HEK293 (cell line): ENCODE results near the gene DOCK8.

ENCODE experiments used
- CTCF ChIA-PET: fragments of 350-600 bp; formaldehyde crosslinking; extraction: SDS; loops from one replicate; lab custom pipeline; 2021; ENCODE audit warnings: antibody characterized with exemption; lab: Yijun Ruan, JAX
- POLR2A ChIA-PET: fragments of 300-600 bp; formaldehyde crosslinking; extraction: SDS; loops from one replicate; lab custom pipeline; 2020; ENCODE audit warnings: antibody characterized with exemption, inconsistent platforms; lab: Yijun Ruan, JAX
- H3K27ac ChIP-seq: fragments of 200-500 bp; sonication (Bioruptor generic); 2 replicates; pipeline ENCODE4 v1.5.1; 2014; ENCODE audit warnings: low read depth, low read length, control low read depth, inconsistent platforms; ENCODE audit errors: extremely low read depth
- H3K36me3 ChIP-seq, 2 experiments: fragments of 200-500 bp in 1 of 2; sonication (Bioruptor generic) in 1 of 2; 1 replicate in 1 of 2; 2 replicates in 1 of 2; pipeline ENCODE4 v1.5.1; 2014 to 2017; ENCODE audit warnings: inconsistent platforms in 2 of 2, low read length in 2 of 2; ENCODE audit not compliant: control insufficient read depth in 2 of 2, insufficient read depth in 1 of 2
- H3K4me1 ChIP-seq: fragments of 200-500 bp; sonication (Bioruptor generic); 2 replicates; pipeline ENCODE4 v1.5.1; 2014; ENCODE audit warnings: mild to moderate bottlenecking, low read length, inconsistent platforms; ENCODE audit not compliant: control insufficient read depth, insufficient read depth
- H3K4me3 ChIP-seq: 2 replicates; pipeline ENCODE4 v1.5.1; 2011; ENCODE audit warnings: low read depth, mild to moderate bottlenecking, control low read depth, low read length, moderate library complexity
- H3K9me3 ChIP-seq: fragments of 200-500 bp; sonication (Bioruptor generic); 2 replicates; pipeline ENCODE4 v1.5.1; 2014; ENCODE audit warnings: low read depth, low read length, inconsistent platforms; ENCODE audit not compliant: control insufficient read depth, insufficient read depth
- AEBP2 ChIP-seq: fragments of 450-650 bp; formaldehyde crosslinking; IDR thresholded peaks from 2 replicates; pipeline ENCODE4 v1.5.1; 2016; ENCODE audit warnings: missing biosample characterization, missing genetic modification characterization, borderline replicate concordance
- BCL6B ChIP-seq: fragments of 450-650 bp; formaldehyde crosslinking; IDR thresholded peaks from 2 replicates; pipeline ENCODE4 v1.5.1; 2017; ENCODE audit warnings: missing biosample characterization, missing genetic modification characterization
- FEZF1 ChIP-seq: fragments of 450-650 bp; formaldehyde crosslinking; IDR thresholded peaks from 2 replicates; pipeline ENCODE4 v1.5.1; 2016; ENCODE audit warnings: missing biosample characterization, missing genetic modification characterization
- INSM2 ChIP-seq: fragments of 450-650 bp; formaldehyde crosslinking; IDR thresholded peaks from 2 replicates; pipeline ENCODE4 v1.5.1; 2016; ENCODE audit warnings: missing biosample characterization, missing genetic modification characterization
- KLF7 ChIP-seq: fragments of 450-650 bp; formaldehyde crosslinking; IDR thresholded peaks from 2 replicates; pipeline ENCODE4 v1.5.1; 2016; ENCODE audit warnings: missing biosample characterization, missing genetic modification characterization, borderline replicate concordance
- MEIS1 ChIP-seq: sonication (generic); formaldehyde crosslinking; IDR thresholded peaks from 2 replicates; pipeline ENCODE4 v1.8.1; 2022; ENCODE audit warnings: missing genetic modification reagents, mild to moderate bottlenecking, borderline replicate concordance
- OSR2 ChIP-seq: fragments of 450-650 bp; formaldehyde crosslinking; IDR thresholded peaks from 2 replicates; pipeline ENCODE4 v1.5.1; 2016; ENCODE audit warnings: missing biosample characterization, missing genetic modification characterization
- REPIN1 ChIP-seq: fragments of 450-650 bp; formaldehyde crosslinking; IDR thresholded peaks from 2 replicates; pipeline ENCODE4 v1.5.1; 2017; ENCODE audit warnings: missing biosample characterization, missing genetic modification characterization, low read depth
- WT1 ChIP-seq: fragments of 450-650 bp; formaldehyde crosslinking; IDR thresholded peaks from 2 replicates; pipeline ENCODE4 v1.5.1; 2016; ENCODE audit warnings: missing biosample characterization, missing genetic modification characterization
- YY1 ChIP-seq: fragments of 450-650 bp; formaldehyde crosslinking; IDR thresholded peaks from 2 replicates; pipeline ENCODE4 v1.5.1; 2018; ENCODE audit warnings: missing biosample characterization, missing genetic modification characterization
- ZFP69B ChIP-seq: fragments of 450-650 bp; formaldehyde crosslinking; IDR thresholded peaks from 2 replicates; pipeline ENCODE4 v1.5.1; 2016; ENCODE audit warnings: missing biosample characterization, missing genetic modification characterization
- ZNF248 ChIP-seq: fragments of 450-650 bp; formaldehyde crosslinking; IDR thresholded peaks from 2 replicates; pipeline ENCODE4 v1.5.1; 2017; ENCODE audit warnings: missing biosample characterization, missing genetic modification characterization
- ZNF324 ChIP-seq: fragments of 450-650 bp; formaldehyde crosslinking; IDR thresholded peaks from 2 replicates; pipeline ENCODE4 v1.5.1; 2016; ENCODE audit warnings: missing biosample characterization, missing genetic modification characterization
- ZNF510 ChIP-seq: fragments of 450-650 bp; formaldehyde crosslinking; IDR thresholded peaks from 2 replicates; pipeline ENCODE4 v1.5.1; 2018; ENCODE audit warnings: mild to moderate bottlenecking, missing genetic modification characterization, missing biosample characterization; ENCODE audit not compliant: insufficient replicate concordance
- ZSCAN30 ChIP-seq: fragments of 450-650 bp; IDR thresholded peaks from 2 replicates; pipeline ENCODE4 v1.5.1; 2018; ENCODE audit warnings: missing biosample characterization, mild to moderate bottlenecking, missing genetic modification characterization, moderate library complexity
- TF ChIP-seq, protein P1 (sequence below): fragments of 450-650 bp; formaldehyde crosslinking; IDR thresholded peaks from 2 replicates; pipeline ENCODE4 v1.5.1; 2016; ENCODE audit warnings: missing biosample characterization, missing genetic modification characterization, borderline replicate concordance
- TF ChIP-seq, protein P2 (sequence below): fragments of 450-650 bp; formaldehyde crosslinking; IDR thresholded peaks from 2 replicates; pipeline ENCODE4 v1.5.1; 2016; ENCODE audit warnings: missing biosample characterization, missing genetic modification characterization

DOCK8 gene

GRCh38 chr9:419571-420171 lies 205.0 kb downstream of the DOCK8 start (continued):
- TF ChIP-seq, protein P1, sequence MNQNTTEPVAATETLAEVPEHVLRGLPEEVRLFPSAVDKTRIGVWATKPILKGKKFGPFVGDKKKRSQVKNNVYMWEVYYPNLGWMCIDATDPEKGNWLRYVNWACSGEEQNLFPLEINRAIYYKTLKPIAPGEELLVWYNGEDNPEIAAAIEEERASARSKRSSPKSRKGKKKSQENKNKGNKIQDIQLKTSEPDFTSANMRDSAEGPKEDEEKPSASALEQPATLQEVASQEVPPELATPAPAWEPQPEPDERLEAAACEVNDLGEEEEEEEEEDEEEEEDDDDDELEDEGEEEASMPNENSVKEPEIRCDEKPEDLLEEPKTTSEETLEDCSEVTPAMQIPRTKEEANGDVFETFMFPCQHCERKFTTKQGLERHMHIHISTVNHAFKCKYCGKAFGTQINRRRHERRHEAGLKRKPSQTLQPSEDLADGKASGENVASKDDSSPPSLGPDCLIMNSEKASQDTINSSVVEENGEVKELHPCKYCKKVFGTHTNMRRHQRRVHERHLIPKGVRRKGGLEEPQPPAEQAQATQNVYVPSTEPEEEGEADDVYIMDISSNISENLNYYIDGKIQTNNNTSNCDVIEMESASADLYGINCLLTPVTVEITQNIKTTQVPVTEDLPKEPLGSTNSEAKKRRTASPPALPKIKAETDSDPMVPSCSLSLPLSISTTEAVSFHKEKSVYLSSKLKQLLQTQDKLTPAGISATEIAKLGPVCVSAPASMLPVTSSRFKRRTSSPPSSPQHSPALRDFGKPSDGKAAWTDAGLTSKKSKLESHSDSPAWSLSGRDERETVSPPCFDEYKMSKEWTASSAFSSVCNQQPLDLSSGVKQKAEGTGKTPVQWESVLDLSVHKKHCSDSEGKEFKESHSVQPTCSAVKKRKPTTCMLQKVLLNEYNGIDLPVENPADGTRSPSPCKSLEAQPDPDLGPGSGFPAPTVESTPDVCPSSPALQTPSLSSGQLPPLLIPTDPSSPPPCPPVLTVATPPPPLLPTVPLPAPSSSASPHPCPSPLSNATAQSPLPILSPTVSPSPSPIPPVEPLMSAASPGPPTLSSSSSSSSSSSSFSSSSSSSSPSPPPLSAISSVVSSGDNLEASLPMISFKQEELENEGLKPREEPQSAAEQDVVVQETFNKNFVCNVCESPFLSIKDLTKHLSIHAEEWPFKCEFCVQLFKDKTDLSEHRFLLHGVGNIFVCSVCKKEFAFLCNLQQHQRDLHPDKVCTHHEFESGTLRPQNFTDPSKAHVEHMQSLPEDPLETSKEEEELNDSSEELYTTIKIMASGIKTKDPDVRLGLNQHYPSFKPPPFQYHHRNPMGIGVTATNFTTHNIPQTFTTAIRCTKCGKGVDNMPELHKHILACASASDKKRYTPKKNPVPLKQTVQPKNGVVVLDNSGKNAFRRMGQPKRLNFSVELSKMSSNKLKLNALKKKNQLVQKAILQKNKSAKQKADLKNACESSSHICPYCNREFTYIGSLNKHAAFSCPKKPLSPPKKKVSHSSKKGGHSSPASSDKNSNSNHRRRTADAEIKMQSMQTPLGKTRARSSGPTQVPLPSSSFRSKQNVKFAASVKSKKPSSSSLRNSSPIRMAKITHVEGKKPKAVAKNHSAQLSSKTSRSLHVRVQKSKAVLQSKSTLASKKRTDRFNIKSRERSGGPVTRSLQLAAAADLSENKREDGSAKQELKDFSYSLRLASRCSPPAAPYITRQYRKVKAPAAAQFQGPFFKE (tag by site-specific recombination) = no peak
- TF ChIP-seq INSM2 (tag by site-specific recombination) (no peak), AEBP2 (no peak), ZNF248 (tag by site-specific recombination) (no peak), WT1 (tag by site-specific recombination) (no peak), ZSCAN30 (no peak), BCL6B (tag by site-specific recombination) (no peak)

DNA sequence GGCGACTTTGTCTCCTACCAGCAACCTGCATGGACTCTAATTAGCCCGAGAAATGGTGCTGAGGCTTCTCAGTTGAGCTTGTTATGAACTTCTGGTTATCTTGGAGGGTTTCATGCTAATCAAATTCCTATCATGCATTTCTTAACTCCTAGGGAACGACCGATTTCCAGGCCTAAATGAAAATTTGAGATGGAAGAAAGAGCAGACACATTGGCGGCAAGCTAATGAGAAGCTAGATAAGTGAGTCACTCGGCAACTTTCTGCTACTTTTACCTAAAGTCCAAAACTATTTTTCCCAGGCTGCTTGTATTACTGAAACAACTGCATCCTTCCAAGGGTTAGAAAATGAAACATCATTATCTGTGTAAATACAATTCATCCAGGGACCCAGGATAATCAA lies 207.2 kb downstream of the DOCK8 start:
- no peak overlapping the region for H3K4me3 ChIP-seq
- TF ChIP-seq REPIN1 = no peak
- TF ChIP-seq FEZF1 (tag by site-specific recombination) = no peak
- TF ChIP-seq ZNF510 (tag by site-specific recombination) = no peak
- no peak for TF ChIP-seq YY1 (tag by site-specific recombination)
- TF ChIP-seq OSR2 (tag by site-specific recombination) = no peak
- TF ChIP-seq ZFP69B (tag by site-specific recombination) = no peak
- no peak for TF ChIP-seq KLF7 (tag by site-specific recombination)
- TF ChIP-seq, protein P2, sequence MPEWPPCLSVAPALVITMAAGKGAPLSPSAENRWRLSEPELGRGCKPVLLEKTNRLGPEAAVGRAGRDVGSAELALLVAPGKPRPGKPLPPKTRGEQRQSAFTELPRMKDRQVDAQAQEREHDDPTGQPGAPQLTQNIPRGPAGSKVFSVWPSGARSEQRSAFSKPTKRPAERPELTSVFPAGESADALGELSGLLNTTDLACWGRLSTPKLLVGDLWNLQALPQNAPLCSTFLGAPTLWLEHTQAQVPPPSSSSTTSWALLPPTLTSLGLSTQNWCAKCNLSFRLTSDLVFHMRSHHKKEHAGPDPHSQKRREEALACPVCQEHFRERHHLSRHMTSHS (tag by site-specific recombination) = no peak
- TF ChIP-seq MEIS1 (CRISPR knock-in tag) = no peak
- TF ChIP-seq ZNF324 (tag by site-specific recombination) = no peak
- H3K9me3 ChIP-seq = no peaks in the 10 kb centered on the region
- H3K27ac ChIP-seq = no peak overlapping the region
- POLR2A ChIA-PET = no interaction called here
- no peaks in the 10 kb centered on the region for H3K4me1 ChIP-seq
- CTCF ChIA-PET = no interaction called here
- no peaks in the 10 kb centered on the region for H3K36me3 ChIP-seq
